Liver (tissue), 9 donors: ENCODE measurements around the gene BACH2. TPM values are rescaled to one million over a fixed set of nuclear protein-coding genes. Genes with fewer than 3 reads are reported as not detected.

Source experiments
- DNase-seq: peaks from one replicate; pipeline ENCODE4 v3.0.0-alpha.2; 2017; ENCODE audit warnings: low spot score
- H3K27ac ChIP-seq, 2 donors: one replicate each; pipeline ENCODE4 v1.7.0; 2013; ENCODE audit warnings: inconsistent platforms in 2 of 2, low read length in 2 of 2, control low read depth in 1 of 2, low read depth in 1 of 2, mild to moderate bottlenecking in 1 of 2
- H3K27me3 ChIP-seq, 4 donors: one replicate each; pipeline versions ENCODE4 v1.6.1 to v1.7.0; 2013; ENCODE audit warnings: low read length in 3 of 4, inconsistent platforms in 1 of 4, mild to moderate bottlenecking in 1 of 4, moderate library complexity in 1 of 4; ENCODE audit not compliant: control insufficient read depth in 4 of 4, insufficient read depth in 4 of 4
- H3K36me3 ChIP-seq, 4 donors: one replicate each; pipeline versions ENCODE4 v1.6.1 to v1.7.0; 2013; ENCODE audit warnings: low read length in 3 of 4, mild to moderate bottlenecking in 3 of 4, low read depth in 1 of 4, moderate library complexity in 1 of 4; ENCODE audit not compliant: control insufficient read depth in 4 of 4, insufficient read depth in 3 of 4
- H3K4me1 ChIP-seq, 4 donors: one replicate each; pipeline versions ENCODE4 v1.6.1 to v1.7.0; 2013; ENCODE audit warnings: low read length in 3 of 4, mild to moderate bottlenecking in 3 of 4, moderate library complexity in 1 of 4; ENCODE audit not compliant: control insufficient read depth in 4 of 4, insufficient read depth in 4 of 4
- H3K4me3 ChIP-seq, 3 donors: one replicate each; pipeline versions ENCODE4 v1.6.1 to v1.7.0; 2013; ENCODE audit warnings: low read length in 3 of 3, control low read depth in 1 of 3, low read depth in 1 of 3, mild to moderate bottlenecking in 1 of 3
- H3K9ac ChIP-seq, 2 donors: one replicate each; pipeline ENCODE4 v1.7.0; 2013; ENCODE audit warnings: low read length in 2 of 2, mild to moderate bottlenecking in 2 of 2, moderate library complexity in 2 of 2, control low read depth in 1 of 2, low read depth in 1 of 2
- H3K9me3 ChIP-seq, 4 donors: one replicate each; pipeline versions ENCODE4 v1.6.1 to v1.7.0; 2013; ENCODE audit warnings: low read length in 3 of 4; ENCODE audit not compliant: control insufficient read depth in 4 of 4
- EGR1 ChIP-seq, 2 donors: IDR thresholded peaks; 2 replicates each; pipeline ENCODE4 v1.6.1; 2016 to 2018; ENCODE audit warnings: antibody characterized with exemption in 2 of 2, low read depth in 2 of 2
- FOXA1 ChIP-seq: IDR thresholded peaks from 2 replicates; pipeline ENCODE4 v1.6.1; 2016; ENCODE audit warnings: antibody characterized with exemption
- FOXA2 ChIP-seq: IDR thresholded peaks from 2 replicates; pipeline ENCODE4 v1.6.1; 2016; ENCODE audit warnings: antibody characterized with exemption
- GABPA ChIP-seq, 2 donors: IDR thresholded peaks in 1 of 2; conservative IDR thresholded peaks in 1 of 2; 2 replicates each; pipeline ENCODE4 v1.6.1; 2016; ENCODE audit warnings: antibody characterized with exemption in 2 of 2, mild to moderate bottlenecking in 1 of 2, moderate library complexity in 1 of 2
- HNF4A ChIP-seq, 2 donors: conservative IDR thresholded peaks; 2 replicates each; pipeline ENCODE4 v1.6.1; 2016; ENCODE audit warnings: antibody characterized with exemption in 2 of 2, mild to moderate bottlenecking in 2 of 2
- HNF4G ChIP-seq: IDR thresholded peaks from 2 replicates; pipeline ENCODE4 v1.6.1; 2016; ENCODE audit warnings: antibody characterized with exemption
- MAX ChIP-seq: IDR thresholded peaks from 2 replicates; pipeline ENCODE4 v1.6.1; 2016; ENCODE audit warnings: antibody characterized with exemption
- NR2F2 ChIP-seq: IDR thresholded peaks from 2 replicates; pipeline ENCODE4 v1.6.1; 2016; ENCODE audit warnings: antibody characterized with exemption
- RAD21 ChIP-seq, 2 donors: IDR thresholded peaks; 2 replicates each; pipeline ENCODE4 v1.6.1; 2016; ENCODE audit warnings: antibody characterized with exemption in 2 of 2, mild to moderate bottlenecking in 2 of 2
- REST ChIP-seq: IDR thresholded peaks from 2 replicates; pipeline ENCODE4 v1.6.1; 2016; ENCODE audit warnings: antibody characterized with exemption, mild to moderate bottlenecking
- RXRA ChIP-seq, 2 donors: IDR thresholded peaks; 2 replicates each; pipeline ENCODE4 v1.6.1; 2017 to 2018; ENCODE audit warnings: antibody characterized with exemption in 2 of 2, mild to moderate bottlenecking in 1 of 2
- SP1 ChIP-seq: IDR thresholded peaks from 2 replicates; pipeline ENCODE4 v1.6.1; 2018; ENCODE audit warnings: antibody characterized with exemption, mild to moderate bottlenecking
- TAF1 ChIP-seq: conservative IDR thresholded peaks from 2 replicates; pipeline ENCODE4 v1.6.1; 2016; ENCODE audit warnings: antibody characterized with exemption, mild to moderate bottlenecking
- ZBTB33 ChIP-seq: IDR thresholded peaks from 2 replicates; pipeline ENCODE4 v1.6.1; 2016; ENCODE audit warnings: antibody characterized with exemption
- WGBS: extraction: QIAGEN DNeasy Blood & Tissue Kit; methylation state at CpG from one replicate; pipeline ENCODE4 v1.1.7; 2013; 5-methylcytosine and 5-hydroxymethylcytosine counted together
- polyA plus RNA-seq, 2 donors: library from polyadenylated mRNA; stranded (reverse) in 1 of 2; unstranded in 1 of 2; fragments of 200-250 nt in 1 of 2; fragments of >200 nt in 1 of 2; fragmentation: Nextera tagmentation in 1 of 2; extraction: Ambion mirVana in 1 of 2; gene quantifications; one replicate each; pipeline versions ENCODE4 v1.2.1 to v1.2.3, GENCODE V29; 2013 to 2015
- total RNA-seq, 2 donors: library from RNA; depleted of rRNA; stranded (reverse); fragments of >200 nt; gene quantifications; one replicate each; pipeline ENCODE4 v1.2.3, GENCODE V29; 2014
- donor health status: healthy.
- donor health status: healthy.
- donor health status: healthy.
- donor health status: healthy.
- donor health status: healthy.

The BACH2 gene
- total and polyA plus RNA-seq, 4 donors: 1.9 to 3.7 (median 1.9) TPM

- no peak overlapping the region for H3K9ac ChIP-seq
- H3K27ac ChIP-seq: no peak overlapping the region
- 85% methylated on average over 6 of the region's 6 CpGs for WGBS
- no peak overlapping the region for H3K4me3 ChIP-seq
- H3K36me3 ChIP-seq: no peaks in the 10 kb centered on the region
- TF ChIP-seq RAD21 (IDR thresholded peaks at IDR 0.05) (no peak), EGR1 (IDR thresholded peaks at IDR 0.05; ENCODE audit: low read depth in 2 of 2) (no peak), SP1 (no peak), FOXA2 (no peak)
- H3K9me3 ChIP-seq: peaks cover 0 to 4% (median 2%) of the 10 kb centered on the region in 4 donors
- DNase-seq: no peak
- no peaks in the 10 kb centered on the region for H3K27me3 ChIP-seq
- H3K4me1 ChIP-seq: no peaks in the 10 kb centered on the region
Observed at GRCh38 chr6:89921197-89921596, 375.4 kb downstream of the BACH2 start.

GRCh38 chr6:89917801-89918366 is 378.8 kb downstream of the BACH2 start:
- no peaks in the 10 kb centered on the region for H3K36me3 ChIP-seq
- no peak overlapping the region for H3K27ac ChIP-seq
- peaks cover 0 to 4% (median 2%) of the 10 kb centered on the region in 4 donors for H3K9me3 ChIP-seq
- no peak overlapping the region for H3K4me3 ChIP-seq
- WGBS: 74% methylated on average over 3 of the region's 3 CpGs
- no peaks in the 10 kb centered on the region for H3K27me3 ChIP-seq
- TF ChIP-seq HNF4G: no peak
- no peak for TF ChIP-seq TAF1
- no peak for TF ChIP-seq REST
- no peak for TF ChIP-seq FOXA1
- TF ChIP-seq EGR1 (IDR thresholded peaks at IDR 0.05; ENCODE audit: low read depth in 2 of 2): no peak
- no peak for TF ChIP-seq HNF4A (conservative IDR thresholded peaks at IDR 0.05)
- no peak for TF ChIP-seq NR2F2
- no peak for TF ChIP-seq RXRA (IDR thresholded peaks at IDR 0.05)
- no peak for TF ChIP-seq MAX
- no peak for TF ChIP-seq RAD21 (IDR thresholded peaks at IDR 0.05)
- DNase-seq: no peak
- H3K4me1 ChIP-seq: no peaks in the 10 kb centered on the region
- no peak overlapping the region for H3K9ac ChIP-seq

- Histone ChIP-seq H3K36me3 (no peaks in the 10 kb centered on the region), H3K9ac (no peak overlapping the region), H3K27me3 (no peaks in the 10 kb centered on the region), H3K4me1 (no peaks in the 10 kb centered on the region), H3K9me3 (peaks cover 0 to 4% (median 2%) of the 10 kb centered on the region in 4 donors), H3K27ac (no peak overlapping the region), H3K4me3 (no peak overlapping the region)
- WGBS: 90% methylated on average over 4 of the region's 4 CpGs
- no peak for TF ChIP-seq NR2F2
- TF ChIP-seq RAD21 (IDR thresholded peaks at IDR 0.05): no peak
- TF ChIP-seq TAF1: no peak
- TF ChIP-seq FOXA1: no peak
- no peak for TF ChIP-seq EGR1 (IDR thresholded peaks at IDR 0.05; ENCODE audit: low read depth in 2 of 2)
- TF ChIP-seq ZBTB33: no peak
- no peak for TF ChIP-seq GABPA (IDR thresholded peaks at IDR 0.05 in 1 of 2, conservative IDR thresholded peaks at IDR 0.05 in 1 of 2)
- no peak for DNase-seq
Observed at GRCh38 chr6:89917216-89917615, 379.4 kb downstream of the BACH2 start.
